ENCODE results near the gene ASGR1. TPM values are rescaled to one million over a fixed set of nuclear protein-coding genes. Genes with fewer than 3 reads are reported as not detected.

ASGR1 gene
- 0.46 to 1.9 TPM (median 0.97 TPM) in 3 replicates for total RNA-seq
- long read RNA-seq, partial matches to known transcripts = 0 of 1 reads
- long read RNA-seq, other reads (novel, unspliced or antisense) = 1 of 1 reads

- DNase-seq (ENCODE audit: low spot score) = peak; percentile 73
- Mint-ChIP-seq H3K36me3 (ENCODE audit: low read depth) (no peaks in the 10 kb centered on the region), H3K27ac (ENCODE audit: unreplicated experiment) (no peak within 1 kb of the TSS), H3K9me3 (ENCODE audit: low read depth) (no peaks in the 10 kb centered on the region), H3K4me3 (ENCODE audit: unreplicated experiment) (no peak within 1 kb of the TSS), H3K27me3 (ENCODE audit: low read depth) (no peaks in the 10 kb centered on the region), H3K4me1 (ENCODE audit: low read depth) (no peaks in the 10 kb centered on the region)
- TF ChIP-seq CTCF (IDR thresholded peaks at IDR 0.05) = no peak
Observed at GRCh38 chr17:7179317-7180254, at the start of gene ASGR1. Gene ASGR1 (minus strand): TSS chr17:7179370. CDS start chr17:7178563, 807 bp downstream.

- Mint-ChIP-seq H3K4me3 (ENCODE audit: unreplicated experiment) (no peak overlapping the region), H3K27me3 (ENCODE audit: low read depth) (no peaks in the 10 kb centered on the region), H3K27ac (ENCODE audit: unreplicated experiment) (no peak overlapping the region), H3K36me3 (ENCODE audit: low read depth) (peaks cover 20% of the 10 kb centered on the region), H3K9me3 (ENCODE audit: low read depth) (no peaks in the 10 kb centered on the region), H3K4me1 (ENCODE audit: low read depth) (peaks cover 39% of the 10 kb centered on the region)
- no peak for TF ChIP-seq CTCF (IDR thresholded peaks at IDR 0.05)
- no peak for DNase-seq (ENCODE audit: low spot score)
Observed at GRCh38 chr17:7228920-7229319, 49.8 kb upstream of the ASGR1 start.

- no peaks in the 10 kb centered on the region for H3K9me3 Mint-ChIP-seq (ENCODE audit: low read depth)
- TF ChIP-seq CTCF (IDR thresholded peaks at IDR 0.05) = no peak
- DNase-seq (ENCODE audit: low spot score) = no peak
- no peaks in the 10 kb centered on the region for H3K27me3 Mint-ChIP-seq (ENCODE audit: low read depth)
- H3K4me3 Mint-ChIP-seq (ENCODE audit: unreplicated experiment) = no peak overlapping the region
- H3K4me1 Mint-ChIP-seq (ENCODE audit: low read depth) = peaks cover 34% of the 10 kb centered on the region
- H3K36me3 Mint-ChIP-seq (ENCODE audit: low read depth) = peaks cover 29% of the 10 kb centered on the region
- peak overlapping the region; percentile 8 for H3K27ac Mint-ChIP-seq (ENCODE audit: unreplicated experiment)
Observed at GRCh38 chr17:7226721-7227710, 47.8 kb upstream of the ASGR1 start.

GRCh38 chr17:7225711-7226331 is 46.7 kb upstream of the ASGR1 start:
- H3K36me3 Mint-ChIP-seq (ENCODE audit: low read depth) = peaks cover 31% of the 10 kb centered on the region
- no peaks in the 10 kb centered on the region for H3K9me3 Mint-ChIP-seq (ENCODE audit: low read depth)
- H3K4me3 Mint-ChIP-seq (ENCODE audit: unreplicated experiment) = no peak overlapping the region
- H3K27me3 Mint-ChIP-seq (ENCODE audit: low read depth) = no peaks in the 10 kb centered on the region
- no peak for DNase-seq (ENCODE audit: low spot score)
- TF ChIP-seq CTCF (IDR thresholded peaks at IDR 0.05) = no peak
- H3K4me1 Mint-ChIP-seq (ENCODE audit: low read depth) = peaks cover 41% of the 10 kb centered on the region
- H3K27ac Mint-ChIP-seq (ENCODE audit: unreplicated experiment) = no peak overlapping the region
